MG63 (cell line): Measurements from ENCODE around the gene AZGP1. TPM values are rescaled to one million over a fixed set of nuclear protein-coding genes. Genes with fewer than 3 reads are reported as not detected.
A peak's percentile ranks its signal among the peaks of the same experiment; 100 is the strongest.
"Not testable (repeated sequence)": the region's sequence is repeated elsewhere in the genome, so short reads cannot be mapped to it uniquely, and the experiment has no call there.

Experiments
- DNase-seq: peaks from one replicate; pipeline ENCODE4 v3.0.0-alpha.2; 2020
- H3K27me3 ChIP-seq: fragments of 250-450 bp; sonication (Bioruptor Pico); 2 replicates; pipeline ENCODE4 v1.5.1; 2020; ENCODE audit warnings: mild to moderate bottlenecking, moderate library complexity
- H3K36me3 ChIP-seq: fragments of 250-450 bp; sonication (Bioruptor Pico); 2 replicates; pipeline ENCODE4 v1.5.1; 2020; ENCODE audit warnings: mild to moderate bottlenecking, moderate library complexity
- H3K4me3 ChIP-seq: fragments of 250-450 bp; sonication (Bioruptor Pico); 2 replicates; pipeline ENCODE4 v1.5.1; 2020; ENCODE audit warnings: mild to moderate bottlenecking, moderate library complexity
- H3K9me3 ChIP-seq: fragments of 250-450 bp; sonication (Bioruptor Pico); 2 replicates; pipeline ENCODE4 v1.5.1; 2020; ENCODE audit warnings: mild to moderate bottlenecking, moderate library complexity
- total RNA-seq: library from RNA; depleted of rRNA; stranded (reverse); fragments of >200 nt; shearing (Covaris generic); gene quantifications from 2 replicates; pipeline ENCODE4 v1.2.3, GENCODE V29; 2014; ENCODE audit warnings: low replicate concordance; rRNA removed

The AZGP1 gene
- total RNA-seq, 1 experiment from 2014 or later, result not detected

DNA sequence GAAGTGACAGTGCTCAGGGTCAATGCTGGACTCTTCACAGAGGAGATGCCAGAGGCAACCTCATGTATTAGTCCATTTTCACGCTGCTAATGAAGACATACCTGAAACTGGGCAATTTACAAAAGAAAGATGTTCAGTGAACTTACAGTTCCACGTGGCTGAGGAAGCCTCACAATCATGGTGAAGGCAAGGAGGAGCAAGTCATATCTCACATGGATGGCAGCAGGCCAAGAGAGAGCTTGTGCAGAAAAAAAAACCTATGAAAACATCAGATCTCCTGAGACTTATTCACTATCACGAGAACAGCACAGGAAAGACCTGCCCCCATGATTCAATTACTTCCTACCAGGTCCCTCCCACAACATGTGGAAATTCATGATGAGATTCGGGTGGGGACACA lies 40.8 kb downstream of the AZGP1 start:
- H3K36me3 ChIP-seq, H3K4me3 ChIP-seq, H3K27me3 ChIP-seq, DNase-seq, H3K9me3 ChIP-seq: not testable (repeated sequence)

DNA sequence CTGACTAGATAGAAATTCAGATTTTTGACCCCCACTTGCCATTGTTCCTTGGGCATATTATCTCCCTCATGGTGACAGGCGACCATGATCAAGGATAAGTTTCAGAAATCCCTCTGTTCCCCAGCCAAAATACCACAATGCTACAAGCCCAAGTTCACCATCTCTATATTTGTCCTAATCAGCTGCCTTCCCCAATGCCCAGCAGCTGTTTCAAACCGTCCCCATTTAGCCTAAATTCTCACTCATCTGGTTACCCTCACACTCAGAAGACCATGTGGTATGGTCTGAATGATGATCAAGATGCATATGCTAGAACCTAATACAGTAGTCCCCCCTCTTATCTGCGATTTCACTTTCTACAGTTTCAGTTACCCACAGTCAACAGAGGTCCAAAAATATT lies 45.5 kb downstream of the AZGP1 start:
- H3K27me3 ChIP-seq, result peaks cover 3% of the 10 kb centered on the region
- no peak overlapping the region for H3K4me3 ChIP-seq
- H3K36me3 ChIP-seq, result no peaks in the 10 kb centered on the region
- H3K9me3 ChIP-seq, result no peaks in the 10 kb centered on the region
- DNase-seq, result no peak

- no peaks in the 10 kb centered on the region for H3K9me3 ChIP-seq
- no peak for DNase-seq
These were observed 46.1 kb downstream of the AZGP1 start for GRCh38 chr7:99929730-99930053.

GRCh38 chr7:99928994-99929729 lies 46.7 kb downstream of the AZGP1 start, which contains the start of gene GJC3:
Gene GJC3, minus strand, starts transcription at chr7:99929620. Its CDS starts 0 bp downstream, at chr7:99929620.
- Histone ChIP-seq H3K4me3 (no peak within 1 kb of the TSS), H3K36me3 (no peaks in the 10 kb centered on the region)
- peak; percentile 32 for DNase-seq

More at GRCh38 chr7:99929730-99930053, 46.1 kb downstream of the AZGP1 start:
- Histone ChIP-seq H3K4me3 (no peak overlapping the region), H3K27me3 (peaks cover 4% of the 10 kb centered on the region), H3K36me3 (no peaks in the 10 kb centered on the region)

DNA sequence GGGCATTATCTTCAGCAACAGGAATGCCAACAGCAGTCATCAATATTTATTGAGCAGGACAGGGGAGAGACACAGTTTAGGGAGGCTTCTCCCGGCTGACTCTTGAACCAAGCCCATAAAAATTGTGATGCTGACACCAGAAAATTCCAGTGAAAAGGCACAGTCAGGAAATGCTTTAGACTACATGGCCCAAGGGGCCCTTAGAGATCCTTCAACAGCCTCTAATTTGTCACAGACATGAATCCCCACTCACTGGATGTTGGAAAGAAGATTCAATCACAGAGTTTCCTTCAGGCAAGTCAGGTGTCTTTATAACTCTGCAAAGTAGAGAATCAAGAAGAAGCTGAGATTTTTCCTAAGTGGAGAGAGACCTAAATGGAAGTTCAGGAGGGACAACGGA lies 47.6 kb downstream of the AZGP1 start:
- Histone ChIP-seq H3K27me3 (peaks cover 4% of the 10 kb centered on the region), H3K36me3 (no peaks in the 10 kb centered on the region)
- DNase-seq, result no peak

More at GRCh38 chr7:99928994-99929729, 46.7 kb downstream of the AZGP1 start, which contains the start of gene GJC3:
- H3K27me3 ChIP-seq, result peaks cover 4% of the 10 kb centered on the region
- H3K9me3 ChIP-seq, result no peaks in the 10 kb centered on the region

GRCh38 chr7:99927536-99927935 lies 48.3 kb downstream of the AZGP1 start:
- Histone ChIP-seq H3K9me3 (no peaks in the 10 kb centered on the region), H3K27me3 (peaks cover 4% of the 10 kb centered on the region), H3K4me3 (no peak overlapping the region), H3K36me3 (no peaks in the 10 kb centered on the region)
- DNase-seq, result no peak

More for the DNA sequence above, 47.6 kb downstream of the AZGP1 start:
- Histone ChIP-seq H3K4me3 (no peak overlapping the region), H3K9me3 (no peaks in the 10 kb centered on the region)

DNA sequence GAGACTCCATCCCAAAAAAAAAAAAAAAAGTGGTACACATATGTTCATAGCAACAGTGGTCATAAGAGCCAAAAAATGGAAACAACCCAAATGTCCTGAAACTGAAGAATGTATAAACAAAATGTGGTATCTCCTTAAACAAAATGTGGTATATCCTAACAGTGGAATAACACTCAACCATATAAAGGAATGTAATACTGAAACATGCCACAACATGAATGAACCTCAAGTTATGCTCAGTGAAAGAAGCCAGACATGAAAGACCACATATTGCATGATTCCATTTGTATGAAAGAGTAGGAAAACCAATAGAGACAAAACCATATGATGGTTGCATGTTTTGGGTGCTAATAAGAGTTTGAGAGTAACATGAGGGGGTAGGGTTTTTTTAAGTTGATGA lies 49.5 kb downstream of the AZGP1 start:
- Histone ChIP-seq H3K27me3 (peaks cover 4% of the 10 kb centered on the region), H3K36me3 (peaks cover 4% of the 10 kb centered on the region; the same call in 1 of the 2 replicates), H3K4me3 (no peak overlapping the region), H3K9me3 (no peaks in the 10 kb centered on the region)
- DNase-seq, result no peak

DNA sequence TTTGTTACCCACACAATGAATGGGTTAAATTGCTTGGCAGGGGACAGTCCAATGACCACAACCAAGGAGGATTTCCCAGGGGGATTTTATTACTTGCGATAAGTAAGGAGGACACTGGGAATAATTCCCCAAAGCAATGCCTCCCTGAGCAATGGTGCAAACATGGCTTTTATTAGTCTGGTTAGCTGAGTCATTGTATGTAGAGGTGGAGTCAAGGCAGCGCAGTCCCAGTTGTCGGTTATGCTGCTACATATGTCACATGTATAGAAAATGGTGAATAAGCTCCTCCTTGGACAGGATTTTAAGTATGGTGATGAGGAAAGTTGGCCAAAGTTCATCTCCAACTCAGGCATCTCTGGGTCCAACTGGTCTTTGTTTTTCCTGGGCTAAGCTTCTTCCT lies 52.6 kb downstream of the AZGP1 start:
- Histone ChIP-seq H3K4me3 (no peak overlapping the region), H3K36me3 (peaks cover 5% of the 10 kb centered on the region; the same call in 1 of the 2 replicates), H3K9me3 (peaks cover 5% of the 10 kb centered on the region; the same call in 1 of the 2 replicates), H3K27me3 (peaks cover 4% of the 10 kb centered on the region)
- no peak for DNase-seq

- peak overlapping the region; percentile 78 for H3K4me3 ChIP-seq
- peaks cover under 1% of the 10 kb centered on the region; the same call in 1 of the 2 replicates for H3K27me3 ChIP-seq
- peaks cover 18% of the 10 kb centered on the region for H3K36me3 ChIP-seq
- peaks cover 5% of the 10 kb centered on the region; the same call in 1 of the 2 replicates for H3K9me3 ChIP-seq
- DNase-seq, result no peak
These were observed 55.7 kb downstream of the AZGP1 start for GRCh38 chr7:99920149-99920548.

- Histone ChIP-seq H3K36me3 (peaks cover 18% of the 10 kb centered on the region), H3K9me3 (peaks cover 5% of the 10 kb centered on the region; the same call in 1 of the 2 replicates)
- DNase-seq, result no peak
These were observed 56.1 kb downstream of the AZGP1 start for GRCh38 chr7:99919814-99920112.

DNA sequence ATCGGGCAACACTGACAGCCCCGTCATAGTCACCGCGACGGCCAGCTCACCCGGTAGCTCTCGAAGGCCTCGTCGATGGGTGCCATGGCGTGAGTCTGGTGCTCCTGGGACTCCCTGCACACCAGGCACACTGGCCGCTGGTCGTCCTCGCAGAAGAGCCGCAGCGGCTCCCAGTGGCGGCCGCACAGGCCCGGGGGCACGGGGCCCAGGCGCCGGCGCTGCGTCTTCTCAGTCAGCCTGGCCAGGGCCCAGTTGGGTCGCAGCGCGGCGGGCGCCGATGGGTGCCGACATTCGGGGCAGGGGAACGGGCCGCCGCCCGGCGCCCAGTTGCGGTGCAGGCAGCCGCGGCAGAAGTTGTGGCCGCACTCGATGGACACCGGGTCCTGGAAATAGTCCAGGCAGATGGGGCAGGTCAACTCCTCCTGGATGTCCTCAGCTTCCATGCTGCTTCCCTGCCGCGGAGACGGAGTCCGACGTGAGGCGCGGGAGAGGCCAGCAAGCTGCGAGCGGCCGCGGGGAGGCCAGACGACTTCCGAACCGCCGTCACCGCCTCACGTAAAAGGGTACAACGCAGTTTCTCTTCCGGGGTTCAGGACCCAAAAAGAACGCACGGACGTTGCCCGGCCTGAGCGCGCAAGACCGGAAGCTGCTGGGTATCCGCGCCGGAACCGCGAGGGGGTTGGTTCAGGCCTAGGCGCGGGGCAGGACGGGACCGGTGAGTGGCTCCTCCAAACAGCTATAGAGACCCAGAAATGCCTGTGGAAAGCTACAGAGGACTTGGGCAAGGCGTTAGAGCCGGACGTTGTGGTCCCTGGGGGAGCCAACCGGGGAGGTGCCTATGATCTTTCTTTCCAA lies 56.6 kb downstream of the AZGP1 start, which contains the start of gene TRIM4:
Gene TRIM4 (minus strand): TSS at position 572 of the 855 bp plus-strand sequence. CDS start 129 bp downstream, at position 443.
- peak; percentile 87 for DNase-seq
- Histone ChIP-seq H3K27me3 (no peaks in the 10 kb centered on the region), H3K36me3 (peaks cover 18% of the 10 kb centered on the region), H3K9me3 (peaks cover 5% of the 10 kb centered on the region; the same call in 1 of the 2 replicates), H3K4me3 (peak within 1 kb of the TSS; percentile 78)

More at GRCh38 chr7:99919814-99920112, 56.1 kb downstream of the AZGP1 start:
- H3K27me3 ChIP-seq, result no peaks in the 10 kb centered on the region
- peak overlapping the region; percentile 78 for H3K4me3 ChIP-seq

Other genes starting within 250 kb of the AZGP1 start
- gene CYP3A7, start 240.8 kb downstream of the AZGP1 start, total RNA-seq, result not detected in 2 replicates
- gene CYP3A4, start 191.8 kb downstream of the AZGP1 start, total RNA-seq, result not detected in 2 replicates
- not detected in 2 replicates for gene CYP3A43, start 148.0 kb downstream of the AZGP1 start, total RNA-seq
- not detected in 2 replicates for gene OR2AE1, start 99.0 kb downstream of the AZGP1 start, total RNA-seq
- gene TRIM4, start 56.5 kb downstream of the AZGP1 start, total RNA-seq, result 9.1 and 11.3 TPM in 2 replicates
- not detected in 2 replicates for gene GJC3, start 46.4 kb downstream of the AZGP1 start, total RNA-seq
- gene ZKSCAN1, start 39.6 kb upstream of the AZGP1 start, total RNA-seq, result 8.6 and 14.5 TPM in 2 replicates
- 3.6 and 6.3 TPM in 2 replicates for gene ZSCAN21, start 73.7 kb upstream of the AZGP1 start, total RNA-seq
- 11.0 and 39.4 TPM in 2 replicates for gene ZNF3, start 105.7 kb upstream of the AZGP1 start, total RNA-seq
- 58.3 and 78.2 TPM in 2 replicates for gene COPS6, start 112.9 kb upstream of the AZGP1 start, total RNA-seq
- 121 and 191 TPM in 2 replicates for gene MCM7, start 125.4 kb upstream of the AZGP1 start, total RNA-seq
- 16.8 and 28.4 TPM in 2 replicates for gene AP4M1, start 125.6 kb upstream of the AZGP1 start, total RNA-seq
- gene TAF6, start 143.3 kb upstream of the AZGP1 start, total RNA-seq, result 10.8 and 30.6 TPM in 2 replicates
- gene CNPY4, start 143.6 kb upstream of the AZGP1 start, total RNA-seq, result 11.4 and 26.6 TPM in 2 replicates
- 1.9 TPM in 1 of 2 replicates, not detected in the other for gene MBLAC1, start 150.9 kb upstream of the AZGP1 start, total RNA-seq
- gene LAMTOR4, start 172.9 kb upstream of the AZGP1 start, total RNA-seq, result 54.8 and 74.5 TPM in 2 replicates
- gene TRAPPC14, start 182.7 kb upstream of the AZGP1 start, total RNA-seq, result 0.22 and 3.0 TPM in 2 replicates
- 0.44 TPM in 1 of 2 replicates, not detected in the other for gene GAL3ST4, start 192.6 kb upstream of the AZGP1 start, total RNA-seq
- 0.33 TPM in 1 of 2 replicates, not detected in the other for gene GPC2, start 201.3 kb upstream of the AZGP1 start, total RNA-seq
- gene STAG3, start 201.9 kb upstream of the AZGP1 start, total RNA-seq, result 0.13 TPM in 1 of 2 replicates, not detected in the other
- gene PVRIG, start 243.9 kb upstream of the AZGP1 start, total RNA-seq, result not detected in 2 replicates